Cardiac ventricle fibroblast (primary cell): Measurements from ENCODE around the gene IER3. TPM values are rescaled to one million over a fixed set of nuclear protein-coding genes. Genes with fewer than 3 reads are reported as not detected.

Source experiments
- total RNA-seq: library from RNA; depleted of rRNA; stranded (reverse); fragments of >200 nt; gene quantifications from 2 replicates; pipeline ENCODE4 v1.2.3, GENCODE V29; 2015

The IER3 gene
- 18.3 and 18.7 TPM in 2 replicates for total RNA-seq

DNA sequence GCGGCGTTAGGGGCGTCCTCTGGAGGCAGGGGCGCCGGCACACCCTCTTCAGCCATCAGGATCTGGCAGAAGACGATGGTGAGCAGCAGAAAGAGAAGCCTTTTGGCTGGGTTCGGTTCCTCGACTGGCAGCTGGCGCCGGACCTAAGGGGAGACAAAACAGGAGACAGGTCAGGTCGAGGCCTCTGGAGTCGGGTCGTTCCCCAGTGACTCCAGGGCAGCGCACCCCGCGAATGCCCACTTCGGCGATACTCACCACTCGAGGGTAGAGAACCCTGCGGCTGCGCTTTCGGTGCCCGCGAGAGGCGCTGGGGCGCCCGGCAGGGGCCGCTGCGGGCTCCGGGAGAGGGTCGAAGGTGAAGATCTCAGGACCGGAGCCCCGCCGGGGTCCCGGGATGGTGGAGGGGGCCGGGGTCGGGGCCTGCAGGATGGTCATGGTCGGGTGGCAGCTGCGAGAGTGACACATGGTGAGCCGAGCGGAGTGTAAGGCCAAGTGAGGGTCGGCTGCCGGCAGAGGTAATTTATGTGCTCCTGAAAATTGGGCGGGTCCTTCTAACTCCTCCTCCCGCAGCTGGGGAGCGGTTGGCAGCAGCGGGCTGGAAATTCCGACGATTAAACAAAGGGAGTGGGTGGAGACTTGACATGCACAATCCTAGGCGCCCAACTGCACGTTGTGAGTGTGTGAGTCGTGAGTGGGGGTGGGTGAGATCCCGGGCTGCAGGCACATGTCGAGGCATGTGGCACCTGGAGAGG is at the start of gene IER3:
IER3 (minus strand) TSS at position 494 of the 752 bp plus-strand sequence; CDS start at position 465, 29 bp downstream.

GRCh38 chr6:30742316-30743098 is 1.8 kb downstream of the IER3 start, which contains the start of gene FLOT1:
Gene FLOT1, minus strand, starts transcription at chr6:30742687. Its CDS starts 498 bp downstream, at chr6:30742189.

GRCh38 chr6:30719791-30720737 is 24.3 kb downstream of the IER3 start, which contains the start of gene TUBB:
Gene TUBB, plus strand, starts transcription at chr6:30720352. Its CDS starts 155 bp downstream, at chr6:30720507.

DNA sequence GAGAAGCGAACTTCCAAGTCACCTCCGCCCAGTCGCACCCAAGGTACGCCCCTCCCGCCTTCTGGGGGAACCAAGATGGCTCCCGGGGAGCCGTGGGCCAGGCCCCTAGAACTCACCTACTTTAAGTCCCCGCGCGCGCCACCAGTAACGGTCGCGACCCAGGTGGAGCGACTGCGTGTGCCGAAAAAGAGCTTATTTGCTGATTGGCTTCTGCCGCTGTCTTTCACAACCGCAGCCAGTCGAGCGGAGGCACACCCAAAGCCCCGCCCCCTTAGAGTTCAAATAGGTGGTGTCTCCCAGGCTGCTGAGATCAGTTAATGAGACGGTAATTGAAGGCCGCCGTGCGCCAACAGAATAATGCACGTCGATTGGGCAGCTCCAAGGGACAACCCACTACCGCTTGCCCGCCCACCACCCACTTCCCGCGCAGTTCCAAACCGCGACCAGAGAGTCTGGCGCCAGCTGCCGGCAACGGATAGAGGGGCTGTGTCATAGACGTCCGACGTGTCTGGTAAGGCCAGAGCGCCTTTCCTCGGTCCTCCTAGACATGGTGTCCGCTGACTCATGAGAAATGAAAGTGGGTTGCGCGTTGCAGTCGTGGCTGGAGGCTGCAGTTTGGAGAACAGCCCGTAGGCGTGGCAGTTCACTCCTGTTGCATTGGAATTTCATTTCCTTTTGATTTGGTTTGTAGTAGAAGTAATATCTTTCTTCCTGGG is 27.1 kb downstream of the IER3 start, which contains the start of gene MDC1:
MDC1 (minus strand) TSS at position 153 of the 716 bp plus-strand sequence. CDS start 2,106 bp downstream, outside the sequence.

Other genes with a start within 250 kb of the IER3 start
- gene GNL1, start 188.1 kb downstream of the IER3 start, total RNA-seq: 31.1 and 31.2 TPM in 2 replicates
- gene PRR3, start 187.3 kb downstream of the IER3 start, total RNA-seq: 5.6 and 5.7 TPM in 2 replicates
- 33.8 and 43.1 TPM in 2 replicates for gene ABCF1, start 173.1 kb downstream of the IER3 start, total RNA-seq
- gene PPP1R10, start 127.3 kb downstream of the IER3 start, total RNA-seq: 25.5 and 31.0 TPM in 2 replicates
- 44.1 and 50.9 TPM in 2 replicates for gene MRPS18B, start 126.7 kb downstream of the IER3 start, total RNA-seq
- gene ATAT1, start 117.7 kb downstream of the IER3 start, total RNA-seq: 0.69 and 3.3 TPM in 2 replicates
- gene C6orf136, start 97.4 kb downstream of the IER3 start, total RNA-seq: 4.1 and 4.6 TPM in 2 replicates
- 11.4 and 11.7 TPM in 2 replicates for gene DHX16, start 71.5 kb downstream of the IER3 start, total RNA-seq
- 51.2 and 57.3 TPM in 2 replicates for gene PPP1R18, start 57.9 kb downstream of the IER3 start, total RNA-seq
- 4.2 and 4.6 TPM in 2 replicates for gene NRM, start 53.6 kb downstream of the IER3 start, total RNA-seq
- gene MDC1, start 27.3 kb downstream of the IER3 start, total RNA-seq: 7.6 and 7.8 TPM in 2 replicates
- gene TUBB, start 24.2 kb downstream of the IER3 start, total RNA-seq: 217 and 218 TPM in 2 replicates
- 68.3 and 71.3 TPM in 2 replicates for gene FLOT1, start 1.9 kb downstream of the IER3 start, total RNA-seq
- 25.7 and 27.1 TPM in 2 replicates for gene DDR1, start 140.0 kb upstream of the IER3 start, total RNA-seq
- 12.3 and 16.6 TPM in 2 replicates for gene GTF2H4, start 163.7 kb upstream of the IER3 start, total RNA-seq
- 16.4 and 18.6 TPM in 2 replicates for gene VARS2, start 169.7 kb upstream of the IER3 start, total RNA-seq
- not detected in 2 replicates for gene SFTA2, start 187.6 kb upstream of the IER3 start, total RNA-seq
- gene MUCL3, start 196.4 kb upstream of the IER3 start, total RNA-seq: not detected in 2 replicates
- not detected in 2 replicates for gene MUC21, start 239.2 kb upstream of the IER3 start, total RNA-seq